ENCODE data around the gene TC2N. TPM values are rescaled to one million over a fixed set of nuclear protein-coding genes. Genes with fewer than 3 reads are reported as not detected.

Gene TC2N
- total and polyA plus RNA-seq, 4 donors = 0.62 to 6.4 (median 1.6) TPM

DNA sequence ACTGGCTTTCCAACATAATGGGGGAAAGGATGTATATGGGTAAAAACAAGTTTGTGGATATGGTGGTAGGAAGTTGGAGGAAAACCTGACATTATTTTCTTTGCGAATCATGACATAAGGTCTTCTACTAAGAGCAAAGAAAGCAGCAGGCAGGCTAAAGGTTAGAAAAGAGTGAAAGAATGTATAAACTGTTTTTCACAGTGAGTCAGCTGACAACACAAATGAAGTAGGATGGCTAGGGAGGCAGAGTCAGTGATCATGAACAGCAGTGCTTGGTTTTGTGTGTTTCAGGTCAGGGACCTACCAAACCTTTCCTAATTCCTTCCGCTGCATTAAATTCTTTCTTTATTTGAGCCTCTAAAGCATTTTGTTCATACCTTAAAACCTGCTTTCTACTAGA lies 89.1 kb downstream of the TC2N start:
- WGBS = 98% methylated on average over 2 of the region's 2 CpGs
- DNase-seq (ENCODE audit: low spot score) = no peak
- H3K36me3 ChIP-seq (ENCODE audit: control insufficient read depth in 4 of 4, insufficient read depth in 3 of 4, low read depth in 1 of 4, low read length in 3 of 4) = no peaks in the 10 kb centered on the region
- H3K27me3 ChIP-seq (ENCODE audit: control insufficient read depth in 4 of 4, insufficient read depth in 4 of 4, low read length in 3 of 4) = peaks cover 0 to 4% (median 0%) of the 10 kb centered on the region in 4 donors
- H3K4me3 ChIP-seq (ENCODE audit: low read depth in 1 of 3, low read length in 3 of 3) = no peak overlapping the region
- TF ChIP-seq HNF4A (conservative IDR thresholded peaks at IDR 0.05) (no peak), EGR1 (IDR thresholded peaks at IDR 0.05; ENCODE audit: low read depth in 2 of 2) (no peak), RXRA (IDR thresholded peaks at IDR 0.05) (no peak), FOXA2 (IDR thresholded peaks at IDR 0.05) (no peak), YY1 (IDR thresholded peaks at IDR 0.05) (no peak), SP1 (IDR thresholded peaks at IDR 0.05) (no peak), TAF1 (conservative IDR thresholded peaks at IDR 0.05) (no peak), JUND (IDR thresholded peaks at IDR 0.05) (no peak), GABPA (IDR thresholded peaks at IDR 0.05 in 1 of 2, conservative IDR thresholded peaks at IDR 0.05 in 1 of 2) (no peak), HNF4G (IDR thresholded peaks at IDR 0.05) (no peak), NR2F2 (IDR thresholded peaks at IDR 0.05) (no peak), FOXA1 (IDR thresholded peaks at IDR 0.05) (no peak), RAD21 (IDR thresholded peaks at IDR 0.05) (no peak)
- TF ChIP-seq, protein P1, sequence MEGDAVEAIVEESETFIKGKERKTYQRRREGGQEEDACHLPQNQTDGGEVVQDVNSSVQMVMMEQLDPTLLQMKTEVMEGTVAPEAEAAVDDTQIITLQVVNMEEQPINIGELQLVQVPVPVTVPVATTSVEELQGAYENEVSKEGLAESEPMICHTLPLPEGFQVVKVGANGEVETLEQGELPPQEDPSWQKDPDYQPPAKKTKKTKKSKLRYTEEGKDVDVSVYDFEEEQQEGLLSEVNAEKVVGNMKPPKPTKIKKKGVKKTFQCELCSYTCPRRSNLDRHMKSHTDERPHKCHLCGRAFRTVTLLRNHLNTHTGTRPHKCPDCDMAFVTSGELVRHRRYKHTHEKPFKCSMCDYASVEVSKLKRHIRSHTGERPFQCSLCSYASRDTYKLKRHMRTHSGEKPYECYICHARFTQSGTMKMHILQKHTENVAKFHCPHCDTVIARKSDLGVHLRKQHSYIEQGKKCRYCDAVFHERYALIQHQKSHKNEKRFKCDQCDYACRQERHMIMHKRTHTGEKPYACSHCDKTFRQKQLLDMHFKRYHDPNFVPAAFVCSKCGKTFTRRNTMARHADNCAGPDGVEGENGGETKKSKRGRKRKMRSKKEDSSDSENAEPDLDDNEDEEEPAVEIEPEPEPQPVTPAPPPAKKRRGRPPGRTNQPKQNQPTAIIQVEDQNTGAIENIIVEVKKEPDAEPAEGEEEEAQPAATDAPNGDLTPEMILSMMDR (IDR thresholded peaks at IDR 0.05; ENCODE audit: low read depth, low read length, missing input control) = no peak
- TF ChIP-seq, protein P2, sequence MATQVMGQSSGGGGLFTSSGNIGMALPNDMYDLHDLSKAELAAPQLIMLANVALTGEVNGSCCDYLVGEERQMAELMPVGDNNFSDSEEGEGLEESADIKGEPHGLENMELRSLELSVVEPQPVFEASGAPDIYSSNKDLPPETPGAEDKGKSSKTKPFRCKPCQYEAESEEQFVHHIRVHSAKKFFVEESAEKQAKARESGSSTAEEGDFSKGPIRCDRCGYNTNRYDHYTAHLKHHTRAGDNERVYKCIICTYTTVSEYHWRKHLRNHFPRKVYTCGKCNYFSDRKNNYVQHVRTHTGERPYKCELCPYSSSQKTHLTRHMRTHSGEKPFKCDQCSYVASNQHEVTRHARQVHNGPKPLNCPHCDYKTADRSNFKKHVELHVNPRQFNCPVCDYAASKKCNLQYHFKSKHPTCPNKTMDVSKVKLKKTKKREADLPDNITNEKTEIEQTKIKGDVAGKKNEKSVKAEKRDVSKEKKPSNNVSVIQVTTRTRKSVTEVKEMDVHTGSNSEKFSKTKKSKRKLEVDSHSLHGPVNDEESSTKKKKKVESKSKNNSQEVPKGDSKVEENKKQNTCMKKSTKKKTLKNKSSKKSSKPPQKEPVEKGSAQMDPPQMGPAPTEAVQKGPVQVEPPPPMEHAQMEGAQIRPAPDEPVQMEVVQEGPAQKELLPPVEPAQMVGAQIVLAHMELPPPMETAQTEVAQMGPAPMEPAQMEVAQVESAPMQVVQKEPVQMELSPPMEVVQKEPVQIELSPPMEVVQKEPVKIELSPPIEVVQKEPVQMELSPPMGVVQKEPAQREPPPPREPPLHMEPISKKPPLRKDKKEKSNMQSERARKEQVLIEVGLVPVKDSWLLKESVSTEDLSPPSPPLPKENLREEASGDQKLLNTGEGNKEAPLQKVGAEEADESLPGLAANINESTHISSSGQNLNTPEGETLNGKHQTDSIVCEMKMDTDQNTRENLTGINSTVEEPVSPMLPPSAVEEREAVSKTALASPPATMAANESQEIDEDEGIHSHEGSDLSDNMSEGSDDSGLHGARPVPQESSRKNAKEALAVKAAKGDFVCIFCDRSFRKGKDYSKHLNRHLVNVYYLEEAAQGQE (IDR thresholded peaks at IDR 0.05) = no peak
- TF ChIP-seq, protein P3, sequence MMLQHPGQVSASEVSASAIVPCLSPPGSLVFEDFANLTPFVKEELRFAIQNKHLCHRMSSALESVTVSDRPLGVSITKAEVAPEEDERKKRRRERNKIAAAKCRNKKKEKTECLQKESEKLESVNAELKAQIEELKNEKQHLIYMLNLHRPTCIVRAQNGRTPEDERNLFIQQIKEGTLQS (IDR thresholded peaks at IDR 0.05) = no peak
- TF ChIP-seq, protein P4, sequence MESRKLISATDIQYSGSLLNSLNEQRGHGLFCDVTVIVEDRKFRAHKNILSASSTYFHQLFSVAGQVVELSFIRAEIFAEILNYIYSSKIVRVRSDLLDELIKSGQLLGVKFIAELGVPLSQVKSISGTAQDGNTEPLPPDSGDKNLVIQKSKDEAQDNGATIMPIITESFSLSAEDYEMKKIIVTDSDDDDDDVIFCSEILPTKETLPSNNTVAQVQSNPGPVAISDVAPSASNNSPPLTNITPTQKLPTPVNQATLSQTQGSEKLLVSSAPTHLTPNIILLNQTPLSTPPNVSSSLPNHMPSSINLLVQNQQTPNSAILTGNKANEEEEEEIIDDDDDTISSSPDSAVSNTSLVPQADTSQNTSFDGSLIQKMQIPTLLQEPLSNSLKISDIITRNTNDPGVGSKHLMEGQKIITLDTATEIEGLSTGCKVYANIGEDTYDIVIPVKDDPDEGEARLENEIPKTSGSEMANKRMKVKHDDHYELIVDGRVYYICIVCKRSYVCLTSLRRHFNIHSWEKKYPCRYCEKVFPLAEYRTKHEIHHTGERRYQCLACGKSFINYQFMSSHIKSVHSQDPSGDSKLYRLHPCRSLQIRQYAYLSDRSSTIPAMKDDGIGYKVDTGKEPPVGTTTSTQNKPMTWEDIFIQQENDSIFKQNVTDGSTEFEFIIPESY (IDR thresholded peaks at IDR 0.05) = no peak
- TF ChIP-seq, protein P5, sequence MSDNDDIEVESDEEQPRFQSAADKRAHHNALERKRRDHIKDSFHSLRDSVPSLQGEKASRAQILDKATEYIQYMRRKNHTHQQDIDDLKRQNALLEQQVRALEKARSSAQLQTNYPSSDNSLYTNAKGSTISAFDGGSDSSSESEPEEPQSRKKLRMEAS (IDR thresholded peaks at IDR 0.05) = no peak
- peaks cover 0 to 5% (median 0%) of the 10 kb centered on the region in 4 donors for H3K4me1 ChIP-seq (ENCODE audit: control insufficient read depth in 4 of 4, insufficient read depth in 4 of 4, low read length in 3 of 4)
- H3K9ac ChIP-seq (ENCODE audit: low read depth in 1 of 2, low read length in 2 of 2) = no peak overlapping the region
- H3K27ac ChIP-seq (ENCODE audit: low read depth in 1 of 2, low read length in 2 of 2) = no peak overlapping the region
- no peaks in the 10 kb centered on the region for H3K9me3 ChIP-seq (ENCODE audit: control insufficient read depth in 4 of 4, low read length in 3 of 4)
